IMR-90 (cell line): Measurements from ENCODE around the gene SENP5.

Experiments
- BHLHE40 ChIP-seq: fragments of 150-350 bp; IDR thresholded peaks from 2 replicates; pipeline ENCODE4 v1.6.1; 2016; ENCODE audit warnings: mild to moderate bottlenecking, low read depth, low read length
- CTCF ChIP-seq: conservative IDR thresholded peaks from 2 replicates; pipeline ENCODE4 v1.5.1; 2012; ENCODE audit warnings: mild to moderate bottlenecking, low read depth, low read length, improper control_type of control experiment
- MAZ ChIP-seq: IDR thresholded peaks from 2 replicates; pipeline ENCODE4 v1.6.1; 2012; ENCODE audit warnings: low read depth, mild to moderate bottlenecking, low read length, improper control_type of control experiment, moderate library complexity, borderline replicate concordance
- RAD21 ChIP-seq: IDR thresholded peaks from 2 replicates; pipeline ENCODE4 v1.6.1; 2012; ENCODE audit warnings: low read length, improper control_type of control experiment
- USF2 ChIP-seq: fragments of 150-350 bp; IDR thresholded peaks from 2 replicates; pipeline ENCODE4 v1.6.1; 2017; ENCODE audit warnings: mild to moderate bottlenecking, antibody characterized with exemption, low read length, low read depth

- no peak for TF ChIP-seq CTCF
- no peak for TF ChIP-seq USF2
- TF ChIP-seq MAZ: no peak
- TF ChIP-seq BHLHE40: no peak
- TF ChIP-seq RAD21: no peak
Measured at GRCh38 chr3:196896229-196896628, 28.5 kb downstream of the SENP5 start.
